ENCODE data around the gene CLECL1.

Gene CLECL1

DNA sequence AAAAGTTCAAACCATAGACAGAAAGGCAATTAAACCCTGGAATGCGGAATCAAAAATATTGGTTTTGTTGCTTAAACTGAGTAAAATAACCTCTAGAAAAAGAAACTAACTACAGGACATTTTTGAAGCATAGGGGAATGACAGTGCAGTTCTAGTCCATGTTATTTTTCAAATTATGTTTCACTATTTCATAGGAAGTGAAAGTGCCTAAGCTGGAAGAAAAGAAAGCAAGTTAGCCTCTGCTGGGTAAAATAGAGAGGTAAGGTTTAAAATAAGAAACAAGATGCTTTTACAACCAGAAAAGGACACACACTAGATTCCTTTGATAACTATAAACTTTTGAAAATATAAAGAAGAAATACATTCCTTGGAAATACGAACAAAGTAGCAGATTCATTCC lies 1.1 kb downstream of the CLECL1 start:
- no peaks in the 10 kb centered on the region for H3K4me1 ChIP-seq (ENCODE audit: control insufficient read depth in 1 of 2, insufficient read depth in 2 of 2, low read length in 2 of 2)
- H3K23ac ChIP-seq (ENCODE audit: low read length): no peak overlapping the region
- DNase-seq: no peak
- no peak overlapping the region for H3K27ac ChIP-seq (ENCODE audit: low read depth, low read length)
- no peak overlapping the region for H3K18ac ChIP-seq (ENCODE audit: low read length)
- no peak overlapping the region for H2BK5ac ChIP-seq (ENCODE audit: low read depth, low read length, poor library complexity)
- H2AFZ ChIP-seq (ENCODE audit: insufficient read depth, low read length, poor library complexity): no peak overlapping the region
- no peaks in the 10 kb centered on the region for H3K36me3 ChIP-seq (ENCODE audit: control insufficient read depth in 1 of 2, insufficient read depth in 2 of 2, low read length in 2 of 2)
- no peak overlapping the region for H2AK5ac ChIP-seq (ENCODE audit: low read length)
- H4K12ac ChIP-seq (ENCODE audit: low read depth, low read length): no peak overlapping the region
- no peaks in the 10 kb centered on the region for H3K79me1 ChIP-seq (ENCODE audit: low read length)
- H3K9me3 ChIP-seq (ENCODE audit: insufficient read depth, low read depth, low read length): no peaks in the 10 kb centered on the region
- H3K4ac ChIP-seq (ENCODE audit: low read depth, low read length): no peak overlapping the region
- H3K79me2 ChIP-seq (ENCODE audit: control insufficient read depth, insufficient read depth, low read length, poor library complexity): no peaks in the 10 kb centered on the region
- no peak overlapping the region for H3K4me2 ChIP-seq (ENCODE audit: low read length)
- H3K9ac ChIP-seq (ENCODE audit: low read length): no peak overlapping the region
- H3K14ac ChIP-seq (ENCODE audit: low read length): no peak overlapping the region
- no peak overlapping the region for H3K4me3 ChIP-seq (ENCODE audit: low read depth, low read length)
- no peak overlapping the region for H4K91ac ChIP-seq (ENCODE audit: low read depth, low read length)
- H2BK12ac ChIP-seq (ENCODE audit: low read length): no peak overlapping the region
- no peaks in the 10 kb centered on the region for H3K27me3 ChIP-seq (ENCODE audit: insufficient read depth, low read length)
- H4K8ac ChIP-seq (ENCODE audit: low read depth, low read length): no peak overlapping the region
- no peak overlapping the region for H2BK120ac ChIP-seq (ENCODE audit: insufficient read depth, low read length, poor library complexity)
- no CpG with 5 or more reads among the region's 2 CpGs for WGBS (ENCODE audit: extremely low coverage, insufficient coverage, insufficient read length)

DNA sequence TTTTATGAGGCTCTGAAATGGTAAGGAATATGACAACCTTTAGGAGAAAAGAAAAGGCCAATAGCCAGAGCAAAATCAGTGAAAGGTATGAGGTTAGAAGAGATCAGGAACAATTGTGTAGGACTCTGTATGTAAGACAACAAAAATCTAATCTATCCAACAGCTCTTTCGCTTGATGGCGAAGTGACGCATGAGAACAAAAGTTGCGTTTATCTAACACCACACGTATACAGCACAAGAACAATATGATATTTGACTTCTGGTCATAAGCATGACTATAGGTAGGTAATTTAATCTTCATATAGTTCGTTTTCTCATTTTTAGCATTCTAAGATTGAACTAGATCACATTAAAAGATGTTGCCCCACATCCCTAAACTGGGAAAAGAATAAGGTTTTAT lies 1.5 kb downstream of the CLECL1 start:
- H2AK5ac ChIP-seq (ENCODE audit: low read length): no peak overlapping the region
- no peaks in the 10 kb centered on the region for H3K9me3 ChIP-seq (ENCODE audit: insufficient read depth, low read depth, low read length)
- no peak overlapping the region for H3K27ac ChIP-seq (ENCODE audit: low read depth, low read length)
- no peaks in the 10 kb centered on the region for H3K79me1 ChIP-seq (ENCODE audit: low read length)
- H2AFZ ChIP-seq (ENCODE audit: insufficient read depth, low read length, poor library complexity): no peak overlapping the region
- no peaks in the 10 kb centered on the region for H3K36me3 ChIP-seq (ENCODE audit: control insufficient read depth in 1 of 2, insufficient read depth in 2 of 2, low read length in 2 of 2)
- H4K91ac ChIP-seq (ENCODE audit: low read depth, low read length): no peak overlapping the region
- no peaks in the 10 kb centered on the region for H3K79me2 ChIP-seq (ENCODE audit: control insufficient read depth, insufficient read depth, low read length, poor library complexity)
- no peak for DNase-seq
- no peak overlapping the region for H3K23ac ChIP-seq (ENCODE audit: low read length)
- H3K14ac ChIP-seq (ENCODE audit: low read length): no peak overlapping the region
- no peak overlapping the region for H2BK120ac ChIP-seq (ENCODE audit: insufficient read depth, low read length, poor library complexity)
- no peak overlapping the region for H3K4me3 ChIP-seq (ENCODE audit: low read depth, low read length)
- H2BK12ac ChIP-seq (ENCODE audit: low read length): no peak overlapping the region
- H3K4ac ChIP-seq (ENCODE audit: low read depth, low read length): no peak overlapping the region
- no peak overlapping the region for H4K8ac ChIP-seq (ENCODE audit: low read depth, low read length)
- no peak overlapping the region for H4K12ac ChIP-seq (ENCODE audit: low read depth, low read length)
- no peak overlapping the region for H3K4me2 ChIP-seq (ENCODE audit: low read length)
- WGBS (ENCODE audit: extremely low coverage, insufficient coverage, insufficient read length): no CpG with 5 or more reads among the region's 6 CpGs
- no peak overlapping the region for H3K9ac ChIP-seq (ENCODE audit: low read length)
- H2BK5ac ChIP-seq (ENCODE audit: low read depth, low read length, poor library complexity): no peak overlapping the region
- no peaks in the 10 kb centered on the region for H3K27me3 ChIP-seq (ENCODE audit: insufficient read depth, low read length)
- H3K18ac ChIP-seq (ENCODE audit: low read length): no peak overlapping the region
- H3K4me1 ChIP-seq (ENCODE audit: control insufficient read depth in 1 of 2, insufficient read depth in 2 of 2, low read length in 2 of 2): no peaks in the 10 kb centered on the region

DNA sequence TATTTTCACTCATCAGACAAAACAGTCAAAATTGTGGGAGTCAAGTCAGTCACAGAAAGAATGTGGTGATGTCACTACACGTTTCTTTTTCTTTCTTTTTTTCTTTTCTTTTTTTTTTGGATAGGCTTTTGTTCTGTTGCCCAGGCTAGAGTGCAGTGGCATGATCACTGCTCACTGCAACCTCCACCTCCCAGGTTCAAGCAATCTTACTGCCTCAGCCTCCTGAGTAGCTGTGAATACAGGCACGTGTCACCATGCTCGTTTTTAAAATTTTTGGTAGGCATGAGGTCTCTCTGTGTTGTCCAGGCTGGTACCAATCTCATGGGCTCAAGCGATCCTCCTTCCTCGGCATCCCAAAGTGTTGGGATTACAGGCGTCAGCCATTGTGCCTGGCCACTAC lies 2.3 kb downstream of the CLECL1 start:
- H3K79me2 ChIP-seq (ENCODE audit: control insufficient read depth, insufficient read depth, low read length, poor library complexity): no peaks in the 10 kb centered on the region
- H3K4me2 ChIP-seq (ENCODE audit: low read length): no peak overlapping the region
- no peaks in the 10 kb centered on the region for H3K9me3 ChIP-seq (ENCODE audit: insufficient read depth, low read depth, low read length)
- H2AFZ ChIP-seq (ENCODE audit: insufficient read depth, low read length, poor library complexity): no peak overlapping the region
- DNase-seq: no peak
- no peak overlapping the region for H3K14ac ChIP-seq (ENCODE audit: low read length)
- H2BK5ac ChIP-seq (ENCODE audit: low read depth, low read length, poor library complexity): no peak overlapping the region
- no peak overlapping the region for H3K23ac ChIP-seq (ENCODE audit: low read length)
- no peak overlapping the region for H3K4me3 ChIP-seq (ENCODE audit: low read depth, low read length)
- H3K9ac ChIP-seq (ENCODE audit: low read length): no peak overlapping the region
- H4K8ac ChIP-seq (ENCODE audit: low read depth, low read length): no peak overlapping the region
- no peak overlapping the region for H3K4ac ChIP-seq (ENCODE audit: low read depth, low read length)
- H3K36me3 ChIP-seq (ENCODE audit: control insufficient read depth in 1 of 2, insufficient read depth in 2 of 2, low read length in 2 of 2): no peaks in the 10 kb centered on the region
- H3K18ac ChIP-seq (ENCODE audit: low read length): no peak overlapping the region
- no peak overlapping the region for H2BK120ac ChIP-seq (ENCODE audit: insufficient read depth, low read length, poor library complexity)
- no peak overlapping the region for H2AK5ac ChIP-seq (ENCODE audit: low read length)
- no peaks in the 10 kb centered on the region for H3K4me1 ChIP-seq (ENCODE audit: control insufficient read depth in 1 of 2, insufficient read depth in 2 of 2, low read length in 2 of 2)
- H4K91ac ChIP-seq (ENCODE audit: low read depth, low read length): no peak overlapping the region
- no peaks in the 10 kb centered on the region for H3K79me1 ChIP-seq (ENCODE audit: low read length)
- H3K27ac ChIP-seq (ENCODE audit: low read depth, low read length): no peak overlapping the region
- H4K12ac ChIP-seq (ENCODE audit: low read depth, low read length): no peak overlapping the region
- no peak overlapping the region for H2BK12ac ChIP-seq (ENCODE audit: low read length)
- no CpG with 5 or more reads among the region's 6 CpGs for WGBS (ENCODE audit: extremely low coverage, insufficient coverage, insufficient read length)
- H3K27me3 ChIP-seq (ENCODE audit: insufficient read depth, low read length): no peaks in the 10 kb centered on the region

DNA sequence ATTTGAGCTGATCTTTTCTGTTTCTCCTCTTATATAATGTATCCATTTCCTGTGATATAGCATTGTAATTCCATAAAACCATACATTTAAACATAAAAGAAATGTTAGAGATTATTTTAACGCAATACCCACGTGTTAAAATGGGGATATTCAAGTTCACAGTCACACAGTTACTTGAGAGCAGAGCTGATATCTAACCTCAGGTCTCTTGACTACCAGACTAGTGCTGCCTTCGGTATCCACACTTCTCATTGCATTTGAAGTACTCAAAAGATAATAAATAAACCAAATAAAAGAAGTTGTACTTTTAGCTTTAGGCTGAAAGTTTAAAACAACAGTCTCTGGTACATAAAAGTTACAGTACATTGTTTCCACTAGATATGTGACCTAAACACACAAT lies 2.9 kb downstream of the CLECL1 start:
- H2BK12ac ChIP-seq (ENCODE audit: low read length): no peak overlapping the region
- H3K4me1 ChIP-seq (ENCODE audit: control insufficient read depth in 1 of 2, insufficient read depth in 2 of 2, low read length in 2 of 2): no peaks in the 10 kb centered on the region
- H4K91ac ChIP-seq (ENCODE audit: low read depth, low read length): no peak overlapping the region
- no peaks in the 10 kb centered on the region for H3K9me3 ChIP-seq (ENCODE audit: insufficient read depth, low read depth, low read length)
- H3K9ac ChIP-seq (ENCODE audit: low read length): no peak overlapping the region
- H3K79me2 ChIP-seq (ENCODE audit: control insufficient read depth, insufficient read depth, low read length, poor library complexity): no peaks in the 10 kb centered on the region
- H2BK5ac ChIP-seq (ENCODE audit: low read depth, low read length, poor library complexity): no peak overlapping the region
- H3K36me3 ChIP-seq (ENCODE audit: control insufficient read depth in 1 of 2, insufficient read depth in 2 of 2, low read length in 2 of 2): no peaks in the 10 kb centered on the region
- H3K14ac ChIP-seq (ENCODE audit: low read length): no peak overlapping the region
- H2BK120ac ChIP-seq (ENCODE audit: insufficient read depth, low read length, poor library complexity): no peak overlapping the region
- no peak for DNase-seq
- H3K79me1 ChIP-seq (ENCODE audit: low read length): no peaks in the 10 kb centered on the region
- no peak overlapping the region for H3K4me3 ChIP-seq (ENCODE audit: low read depth, low read length)
- H3K18ac ChIP-seq (ENCODE audit: low read length): no peak overlapping the region
- no peak overlapping the region for H3K27ac ChIP-seq (ENCODE audit: low read depth, low read length)
- no peak overlapping the region for H4K8ac ChIP-seq (ENCODE audit: low read depth, low read length)
- H2AK5ac ChIP-seq (ENCODE audit: low read length): no peak overlapping the region
- no peak overlapping the region for H2AFZ ChIP-seq (ENCODE audit: insufficient read depth, low read length, poor library complexity)
- H4K12ac ChIP-seq (ENCODE audit: low read depth, low read length): no peak overlapping the region
- no peak overlapping the region for H3K4me2 ChIP-seq (ENCODE audit: low read length)
- H3K27me3 ChIP-seq (ENCODE audit: insufficient read depth, low read length): no peaks in the 10 kb centered on the region
- no peak overlapping the region for H3K4ac ChIP-seq (ENCODE audit: low read depth, low read length)
- no peak overlapping the region for H3K23ac ChIP-seq (ENCODE audit: low read length)
- no CpG with 5 or more reads among the region's 3 CpGs for WGBS (ENCODE audit: extremely low coverage, insufficient coverage, insufficient read length)

DNA sequence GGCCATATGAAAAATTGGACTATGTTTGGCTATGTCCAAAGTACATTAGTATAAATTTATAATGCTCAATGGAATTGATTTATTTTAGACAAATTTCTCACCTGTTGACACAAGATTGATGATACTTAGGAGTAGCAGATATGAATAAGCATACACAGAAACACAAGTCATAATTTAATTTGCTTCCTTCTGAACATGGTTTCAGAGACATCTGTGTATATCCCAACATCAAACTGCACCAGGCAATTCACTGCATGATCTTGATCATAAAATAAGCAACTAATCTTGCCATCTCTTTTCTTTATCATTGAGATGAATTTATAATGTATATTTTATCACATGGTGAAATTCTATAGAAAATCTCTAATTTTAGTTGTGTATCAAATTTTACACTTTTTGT lies 3.8 kb downstream of the CLECL1 start:
- no peak overlapping the region for H3K23ac ChIP-seq (ENCODE audit: low read length)
- no peak overlapping the region for H3K9ac ChIP-seq (ENCODE audit: low read length)
- no peak overlapping the region for H2BK120ac ChIP-seq (ENCODE audit: insufficient read depth, low read length, poor library complexity)
- H3K4me3 ChIP-seq (ENCODE audit: low read depth, low read length): no peak overlapping the region
- H3K14ac ChIP-seq (ENCODE audit: low read length): no peak overlapping the region
- no peak overlapping the region for H2BK5ac ChIP-seq (ENCODE audit: low read depth, low read length, poor library complexity)
- no peaks in the 10 kb centered on the region for H3K9me3 ChIP-seq (ENCODE audit: insufficient read depth, low read depth, low read length)
- H3K36me3 ChIP-seq (ENCODE audit: control insufficient read depth in 1 of 2, insufficient read depth in 2 of 2, low read length in 2 of 2): no peaks in the 10 kb centered on the region
- no peak overlapping the region for H3K4me2 ChIP-seq (ENCODE audit: low read length)
- H4K91ac ChIP-seq (ENCODE audit: low read depth, low read length): no peak overlapping the region
- H3K18ac ChIP-seq (ENCODE audit: low read length): no peak overlapping the region
- no peak overlapping the region for H4K12ac ChIP-seq (ENCODE audit: low read depth, low read length)
- no peak overlapping the region for H3K4ac ChIP-seq (ENCODE audit: low read depth, low read length)
- H4K8ac ChIP-seq (ENCODE audit: low read depth, low read length): no peak overlapping the region
- no peaks in the 10 kb centered on the region for H3K27me3 ChIP-seq (ENCODE audit: insufficient read depth, low read length)
- no peak overlapping the region for H3K27ac ChIP-seq (ENCODE audit: low read depth, low read length)
- no peak for DNase-seq
- no peak overlapping the region for H2BK12ac ChIP-seq (ENCODE audit: low read length)
- no peak overlapping the region for H2AK5ac ChIP-seq (ENCODE audit: low read length)
- H2AFZ ChIP-seq (ENCODE audit: insufficient read depth, low read length, poor library complexity): no peak overlapping the region
- H3K4me1 ChIP-seq (ENCODE audit: control insufficient read depth in 1 of 2, insufficient read depth in 2 of 2, low read length in 2 of 2): no peaks in the 10 kb centered on the region
- no peaks in the 10 kb centered on the region for H3K79me2 ChIP-seq (ENCODE audit: control insufficient read depth, insufficient read depth, low read length, poor library complexity)
- H3K79me1 ChIP-seq (ENCODE audit: low read length): no peaks in the 10 kb centered on the region
